Stimulated activated CD4-positive, alpha-beta T cell treated with anti-CD3 and anti-CD28 coated beads, TNF-alpha, amount 100 ng/mL, for 48 hours (primary cell): ENCODE data around the gene FAM9A.

Source experiments
- DNase-seq, 3 donors: peaks; one replicate each; pipeline ENCODE4 v3.0.0-alpha.2; 2020; ENCODE audit warnings: low read depth in 3 of 3

FAM9A gene

GRCh38 chrX:8801041-8801599 lies at the start of gene FAM9A:
TSS of gene FAM9A (minus strand) at chrX:8801383. CDS start at chrX:8800171, 1,212 bp downstream.
- no peak for DNase-seq

- DNase-seq, result no peak
These were observed 49.3 kb upstream of the FAM9A start for GRCh38 chrX:8850478-8850877.

GRCh38 chrX:8849945-8850344 lies 48.8 kb upstream of the FAM9A start:
- DNase-seq, result no peak

GRCh38 chrX:8849458-8849857 lies 48.3 kb upstream of the FAM9A start:
- no peak for DNase-seq

GRCh38 chrX:8848911-8849310 lies 47.7 kb upstream of the FAM9A start:
- DNase-seq, result no peak

- DNase-seq, result no peak
These were observed 47.3 kb upstream of the FAM9A start for GRCh38 chrX:8848441-8848840.

- no peak for DNase-seq
These were observed 46.2 kb upstream of the FAM9A start for GRCh38 chrX:8847360-8847759.

GRCh38 chrX:8846266-8846665 lies 45.1 kb upstream of the FAM9A start:
- DNase-seq, result no peak

- no peak for DNase-seq
These were observed 44.3 kb upstream of the FAM9A start for GRCh38 chrX:8845469-8845868.

GRCh38 chrX:8845060-8845459 lies 43.9 kb upstream of the FAM9A start:
- no peak for DNase-seq

- no peak for DNase-seq
These were observed 43.0 kb upstream of the FAM9A start for GRCh38 chrX:8844157-8844556.

GRCh38 chrX:8841911-8842310 lies 40.7 kb upstream of the FAM9A start:
- no peak for DNase-seq

GRCh38 chrX:8834392-8834791 lies 33.2 kb upstream of the FAM9A start:
- DNase-seq, result no peak

GRCh38 chrX:8832582-8833378 lies 31.6 kb upstream of the FAM9A start:
- no peak for DNase-seq

- no peak for DNase-seq
These were observed 22.5 kb upstream of the FAM9A start for GRCh38 chrX:8823698-8824097.

GRCh38 chrX:8822002-8822401 lies 20.8 kb upstream of the FAM9A start:
- DNase-seq, result no peak

GRCh38 chrX:8820910-8821527 lies 19.8 kb upstream of the FAM9A start:
- no peak for DNase-seq

GRCh38 chrX:8815460-8816065 lies 14.4 kb upstream of the FAM9A start:
- DNase-seq, result no peak

- no peak for DNase-seq
These were observed 11.9 kb upstream of the FAM9A start for GRCh38 chrX:8813036-8813435.

GRCh38 chrX:8811611-8812010 lies 10.4 kb upstream of the FAM9A start:
- DNase-seq, result no peak

- no peak for DNase-seq
These were observed 7.5 kb upstream of the FAM9A start for GRCh38 chrX:8808661-8809060.

GRCh38 chrX:8805974-8806373 lies 4.8 kb upstream of the FAM9A start:
- DNase-seq, result no peak

GRCh38 chrX:8805046-8805445 lies 3.9 kb upstream of the FAM9A start:
- DNase-seq, result no peak
